Esophagus squamous epithelium (tissue), 4 donors: ENCODE measurements around the gene DBT.

Experiments used
- CTCF ChIP-seq, 6 experiments: fragments of 450-650 bp in 4 of 6; fragments of 200-600 bp in 2 of 6; sonication (generic) in 2 of 6; IDR thresholded peaks; one replicate each; pipeline ENCODE4 v1.5.1; 2016 to 2019; ENCODE audit warnings: antibody characterized with exemption in 6 of 6, mild to moderate bottlenecking in 4 of 6, moderate library complexity in 4 of 6
- POLR2A ChIP-seq, 4 donors: fragments of 450-650 bp; IDR thresholded peaks; one replicate each; pipeline ENCODE4 v1.6.1; 2017; ENCODE audit warnings: antibody characterized with exemption in 4 of 4, mild to moderate bottlenecking in 4 of 4, moderate library complexity in 3 of 4

DNA sequence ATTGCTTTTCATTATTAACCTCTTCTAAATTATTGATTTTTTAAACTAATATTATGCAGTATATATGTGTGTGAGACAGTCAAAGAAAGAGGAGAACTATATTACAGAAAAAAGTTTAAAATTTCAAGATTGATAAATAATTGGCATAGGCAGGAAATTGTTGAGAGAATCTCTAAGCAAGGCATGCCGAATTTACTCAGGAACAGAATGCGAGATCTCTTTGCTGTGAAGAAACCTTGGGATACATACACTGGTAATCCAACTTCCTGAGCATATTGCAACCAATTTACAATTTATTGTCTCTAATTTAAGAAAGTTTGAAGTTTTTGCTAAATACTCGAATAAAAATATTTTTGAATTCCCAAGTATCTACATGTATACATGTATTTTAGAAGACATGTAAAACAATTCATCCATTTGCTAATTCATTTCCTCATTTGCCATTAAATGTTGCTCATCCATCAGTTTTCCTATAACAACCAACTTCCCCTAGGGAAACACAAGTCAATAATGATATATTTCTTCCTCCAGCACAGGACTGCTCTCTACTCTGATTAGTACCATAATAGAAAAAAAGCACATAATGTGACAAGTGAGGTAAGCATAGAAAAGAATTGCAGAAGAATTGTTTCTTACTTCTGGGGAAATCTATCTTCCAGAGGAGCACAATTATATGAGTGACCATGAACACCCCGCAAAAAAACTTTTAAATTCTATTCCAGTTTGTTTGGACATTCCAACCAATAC is 72.2 kb downstream of the DBT start:
- TF ChIP-seq CTCF (IDR thresholded peaks at IDR 0.05) (no peak), POLR2A (IDR thresholded peaks at IDR 0.05) (no peak)
